B cell (primary cell): ENCODE data around the gene PRKCZ. TPM values are rescaled to one million over a fixed set of nuclear protein-coding genes. Genes with fewer than 3 reads are reported as not detected.

Experiments
- ATAC-seq: fragments of 200-7000 bp; cut with Tn5 transposase; one replicate; pipeline ENCODE4 v1.10.0; 2021; ENCODE audit warnings: low read depth, mild to moderate bottlenecking, moderate number of reproducible peaks, moderate library complexity
- CTCF ChIA-PET: fragments of 350-600 bp; sonication (Branson Sonifier 250); formaldehyde crosslinking; loops from one replicate; lab custom pipeline; 2021; ENCODE audit warnings: antibody characterized with exemption, inconsistent platforms; lab: Charles Lee
- POLR2A ChIA-PET: fragments of 350-600 bp; sonication (Branson Sonifier 250); formaldehyde crosslinking; loops from one replicate; lab custom pipeline; 2021; ENCODE audit warnings: antibody characterized with exemption; lab: Charles Lee
- DNase-seq: peaks from one replicate; pipeline ENCODE4 v3.0.0; 2013
- H2AFZ ChIP-seq: 2 replicates; pipeline ENCODE4 v1.6.1; 2012; ENCODE audit warnings: mild to moderate bottlenecking, low read depth, low read length; ENCODE audit not compliant: insufficient read depth, poor library complexity, severe bottlenecking
- H3K27ac ChIP-seq, 2 donors: 1 replicate in 1 of 2; 2 replicates in 1 of 2; pipeline ENCODE4 v1.5.1; 2012 to 2013; ENCODE audit warnings: low read length in 2 of 2, mild to moderate bottlenecking in 2 of 2, moderate library complexity in 1 of 2
- H3K27me3 ChIP-seq, 4 experiments: fragments of 200-600 bp in 1 of 4; sonication (generic) in 1 of 4; replicated peaks in 1 of 4; 1 replicate in 2 of 4; 2 replicates in 2 of 4; pipeline versions ENCODE4 v1.6.1 to v1.7.0; 2013 to 2016; ENCODE audit warnings: low read length in 3 of 4, mild to moderate bottlenecking in 2 of 4, mixed read lengths in 1 of 4, moderate library complexity in 1 of 4; ENCODE audit not compliant: insufficient read depth in 4 of 4, control insufficient read depth in 3 of 4; ENCODE audit errors: control extremely low read depth in 1 of 4
- H3K36me3 ChIP-seq, 2 experiments: replicated peaks in 1 of 2; 1 replicate in 1 of 2; 2 replicates in 1 of 2; pipeline versions ENCODE4 v1.6.1 to v1.7.1; 2013; ENCODE audit warnings: low read length in 1 of 2; ENCODE audit not compliant: insufficient read depth in 2 of 2, control insufficient read depth in 1 of 2; ENCODE audit errors: control extremely low read depth in 1 of 2, extremely low read depth in 1 of 2
- H3K4me1 ChIP-seq, 2 donors: fragments of 200-600 bp in 1 of 2; sonication (generic) in 1 of 2; 1 replicate in 1 of 2; 2 replicates in 1 of 2; pipeline versions ENCODE4 v1.5.1 to v1.6.1; 2013 to 2017; ENCODE audit warnings: low read length in 2 of 2; ENCODE audit not compliant: control insufficient read depth in 2 of 2, insufficient read depth in 2 of 2
- H3K4me2 ChIP-seq: replicated peaks from 2 replicates; pipeline ENCODE3; 2012; ENCODE audit warnings: mild to moderate bottlenecking, low read depth, low read length; ENCODE audit not compliant: poor library complexity, severe bottlenecking
- H3K4me3 ChIP-seq, 5 experiments: fragments of 200-600 bp in 1 of 5; sonication (generic) in 1 of 5; 1 replicate in 3 of 5; 2 replicates in 2 of 5; pipeline versions ENCODE4 v1.5.1 to v1.7.0; 2011 to 2016; ENCODE audit warnings: low read length in 4 of 5, mild to moderate bottlenecking in 4 of 5, low read depth in 2 of 5, control low read depth in 1 of 5, moderate library complexity in 1 of 5; ENCODE audit not compliant: insufficient read depth in 1 of 5; ENCODE audit errors: control extremely low read depth in 1 of 5, extremely low read depth in 1 of 5
- H3K79me2 ChIP-seq: fragments of 200-600 bp; sonication (generic); one replicate; pipeline ENCODE4 v1.6.0; 2016; ENCODE audit warnings: low read length; ENCODE audit not compliant: control insufficient read depth, insufficient read depth
- H3K9ac ChIP-seq: fragments of 200-600 bp; sonication (generic); 2 replicates; pipeline ENCODE4 v1.6.1; 2017; ENCODE audit warnings: mild to moderate bottlenecking, low read length, moderate library complexity
- H3K9me3 ChIP-seq, 3 donors: one replicate each; pipeline versions ENCODE4 v1.6.1 to v1.7.1; 2013; ENCODE audit warnings: low read length in 2 of 3; ENCODE audit not compliant: control insufficient read depth in 2 of 3, insufficient read depth in 1 of 3; ENCODE audit errors: control extremely low read depth in 1 of 3
- H4K20me1 ChIP-seq: 2 replicates; pipeline ENCODE4 v1.6.0; 2012; ENCODE audit warnings: mild to moderate bottlenecking, low read length; ENCODE audit not compliant: insufficient read depth, control insufficient read depth, poor library complexity, severe bottlenecking
- H3K27ac Mint-ChIP-seq: one replicate; pipeline ENCODE4 v1.8.0; 2021; ENCODE audit warnings: mixed read lengths
- H3K27me3 Mint-ChIP-seq: one replicate; pipeline ENCODE4 v1.8.0; 2021; ENCODE audit warnings: mixed read lengths
- H3K4me1 Mint-ChIP-seq: one replicate; pipeline ENCODE4 v1.8.0; 2021; ENCODE audit warnings: mixed read lengths
- H3K4me3 Mint-ChIP-seq: one replicate; pipeline ENCODE4 v1.8.0; 2021; ENCODE audit warnings: mixed read lengths
- H3K9me3 Mint-ChIP-seq: one replicate; pipeline ENCODE4 v1.8.0; 2022; ENCODE audit warnings: mixed read lengths; ENCODE audit not compliant: insufficient read depth
- CTCF ChIP-seq: fragments of 200-600 bp; IDR thresholded peaks from one replicate; pipeline ENCODE4 v1.8.0; 2022; ENCODE audit warnings: antibody characterized with exemption, mild to moderate bottlenecking
- EZH2 ChIP-seq: IDR thresholded peaks from 2 replicates; pipeline ENCODE4 v1.6.1; 2012; ENCODE audit warnings: borderline replicate concordance, low read depth, mild to moderate bottlenecking, moderate library complexity, low read length; ENCODE audit not compliant: insufficient read depth, poor library complexity, severe bottlenecking
- WGBS: methylation state at CpG from one replicate; pipeline ENCODE4 v1.1.5; 2013; ENCODE audit warnings: missing lambda C conversion rate; ENCODE audit not compliant: insufficient coverage; 5-methylcytosine and 5-hydroxymethylcytosine counted together
- intact Hi-C: fragments of 100-400 bp; cut with micrococcal nuclease; formaldehyde crosslinking; loops from one replicate; pipeline ENCODE4 v1.10.0; 2022
- polyA plus RNA-seq: library from polyadenylated mRNA; depleted of rRNA; stranded (reverse); fragments of >200 nt; gene quantifications from 2 replicates; pipeline ENCODE4 v1.2.3, GENCODE V29; 2012
- total RNA-seq, 2 donors: library from RNA; stranded (reverse); fragments of 120-200 nt in 1 of 2; gene quantifications; 1 replicate in 1 of 2; 2 replicates in 1 of 2; pipeline versions ENCODE4 v1.2.3 to v1.2.4, GENCODE V29; 2013 to 2022

The PRKCZ gene
- total and polyA plus RNA-seq, 2 donors (not counting 1 experiment from before 2014, with no cell fraction given): 17.9 to 53.2 TPM

- WGBS: 56% methylated on average over 21 of the region's 25 CpGs
- Histone ChIP-seq H4K20me1 (peaks cover 11% of the 10 kb centered on the region), H3K79me2 (peaks cover 21% of the 10 kb centered on the region), H3K4me2 (no peak overlapping the region), H3K9me3 (peaks cover 0 to 3% (median 0%) of the 10 kb centered on the region in 3 donors), H3K9ac (no peak overlapping the region), H3K36me3 (no peaks in the 10 kb centered on the region), H3K4me3 (no peak overlapping the region), H3K27ac (no peak overlapping the region), H3K4me1 (peaks cover 25 to 38% of the 10 kb centered on the region in 2 donors), H3K27me3 (peaks cover 0 to 39% (median 15%) of the 10 kb centered on the region in 4 experiments), H2AFZ (no peak overlapping the region)
- CTCF ChIA-PET: interaction anchor here (1.4 to 3.5 kb wide), 2 partner anchors 9 to 93 kb away, joined by 4 to 16 read pairs; no protein-coding TSS in a partner anchor
- no peak overlapping the region for H3K4me3 Mint-ChIP-seq
- POLR2A ChIA-PET: no interaction called here
- no peak for ATAC-seq
- TF ChIP-seq EZH2 (no peak), CTCF (no peak)
- intact Hi-C loops: loop anchor here (1.0 kb wide), 1 partner anchor 103 kb away; no protein-coding TSS in a partner anchor
- H3K4me1 Mint-ChIP-seq: peaks cover 31% of the 10 kb centered on the region
- no peak overlapping the region for H3K27ac Mint-ChIP-seq
- DNase-seq: no peak
- no peaks in the 10 kb centered on the region for H3K9me3 Mint-ChIP-seq
- peaks cover 14% of the 10 kb centered on the region for H3K27me3 Mint-ChIP-seq
Measured at GRCh38 chr1:2046953-2047748, 3.1 kb upstream of the PRKCZ start.
